HG03442 (cell line): ENCODE measurements around the gene TPK1.
"Not testable (repeated sequence)": the region's sequence is repeated elsewhere in the genome, so short reads cannot be mapped to it uniquely, and the experiment has no call there.

Experiments
- ATAC-seq: cut with Tn5 transposase; IDR thresholded peaks from one replicate; pipeline ENCODE4 v1.9.1; 2021; ENCODE audit warnings: mild to moderate bottlenecking, moderate library complexity; ENCODE audit not compliant: unreplicated experiment

The TPK1 gene

DNA sequence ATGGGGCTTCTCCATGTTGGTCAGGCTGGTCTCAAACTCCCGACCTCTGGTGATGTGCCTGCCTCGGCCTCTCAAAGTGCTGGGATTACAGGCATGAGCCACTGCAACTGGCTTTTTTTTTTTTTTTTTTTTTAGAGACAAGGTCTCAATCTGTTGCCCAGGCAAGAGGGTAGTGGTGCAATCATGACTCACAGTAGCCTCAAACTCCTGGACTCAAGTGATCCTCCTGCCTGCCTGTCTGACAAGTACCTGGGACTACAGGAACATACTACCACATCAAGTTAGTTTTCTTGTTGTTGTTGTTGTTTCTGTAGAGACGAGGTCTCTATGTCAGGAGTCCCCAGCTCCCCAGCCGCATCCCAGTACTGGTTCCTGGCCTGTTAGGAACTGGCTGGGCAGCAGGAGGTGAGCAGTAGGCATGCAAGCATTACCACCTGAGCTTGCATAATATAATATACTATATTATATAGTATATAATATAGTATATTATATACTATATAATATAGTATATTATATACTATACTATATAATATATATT lies 55.7 kb downstream of the TPK1 start:
- ATAC-seq, result no peak

DNA sequence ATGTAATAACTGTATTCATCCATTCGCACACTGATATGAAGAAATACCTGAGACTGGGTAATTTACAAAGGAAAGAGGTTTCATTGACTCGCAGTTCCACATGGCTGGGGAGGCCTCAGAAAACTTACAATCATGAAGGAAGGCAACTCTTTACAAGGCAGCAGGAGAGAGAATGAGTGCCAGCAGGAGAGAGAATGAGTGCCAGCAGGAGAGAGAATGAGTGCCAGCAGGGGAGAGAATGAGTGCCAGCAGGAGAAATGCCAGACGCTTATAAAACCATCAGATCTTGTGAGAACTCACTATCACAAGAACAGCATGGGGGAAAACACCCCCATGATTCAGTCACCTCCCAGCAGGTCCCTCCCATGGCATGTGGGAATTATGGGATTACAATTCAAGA lies 58.0 kb downstream of the TPK1 start:
- not testable (repeated sequence) for ATAC-seq

GRCh38 chr7:144777005-144777839 lies 58.6 kb downstream of the TPK1 start:
- no peak for ATAC-seq

DNA sequence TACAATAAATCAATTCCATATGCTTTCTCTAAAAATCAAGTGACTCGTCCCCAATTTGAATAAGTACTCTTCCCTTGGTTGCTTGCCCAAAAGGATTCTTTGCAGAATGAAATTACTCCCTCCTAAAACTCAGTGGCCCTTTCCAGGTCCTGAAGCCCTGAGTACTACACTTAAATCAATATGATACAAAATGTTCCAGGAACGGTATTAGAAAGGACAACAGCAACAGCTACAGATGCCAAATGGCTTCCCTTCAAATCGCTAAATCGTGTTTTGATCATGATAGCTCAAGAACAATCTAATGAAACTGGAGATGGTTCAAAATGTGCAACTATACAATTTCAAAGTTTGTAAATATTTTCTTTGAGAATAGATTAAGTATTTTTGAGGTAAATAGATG lies 59.4 kb downstream of the TPK1 start:
- no peak for ATAC-seq

GRCh38 chr7:144775749-144776148 lies 60.1 kb downstream of the TPK1 start:
- no peak for ATAC-seq

DNA sequence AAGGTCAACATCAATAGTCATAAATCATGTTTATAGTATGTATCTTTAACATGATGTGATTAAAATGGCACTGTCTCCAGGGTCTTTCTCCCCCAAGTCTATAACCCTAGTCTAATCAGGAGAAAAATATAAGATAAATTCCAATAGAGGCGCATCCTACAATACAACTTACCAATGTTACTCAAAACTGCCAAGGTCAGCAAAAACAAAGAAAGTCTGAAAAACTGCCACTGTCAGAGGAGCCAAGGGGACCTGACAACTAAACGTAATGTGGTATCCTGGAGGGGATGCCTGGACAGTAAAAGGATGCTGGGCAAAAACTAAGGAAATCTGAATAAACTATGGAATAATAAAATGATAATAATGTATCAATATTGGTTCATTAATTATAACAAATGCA lies 63.9 kb downstream of the TPK1 start:
- ATAC-seq, result no peak

DNA sequence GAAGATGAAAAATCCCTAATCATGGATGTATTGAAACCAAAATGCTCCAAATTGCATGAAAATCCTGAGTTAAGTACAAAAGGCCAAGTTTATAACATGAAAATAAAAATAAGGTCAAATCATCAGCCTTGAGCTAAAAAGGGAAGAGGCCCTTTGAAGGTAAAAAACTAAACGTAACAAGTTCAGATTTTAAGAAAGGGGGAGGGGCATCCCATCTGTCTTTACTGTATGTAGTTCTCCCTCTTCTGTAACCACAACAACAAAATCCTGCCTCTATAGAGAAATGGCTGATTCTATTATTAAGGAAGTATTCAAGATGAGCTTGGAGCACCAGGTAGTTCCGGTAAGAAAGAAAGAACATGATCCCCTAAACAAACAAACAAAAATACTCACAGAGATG lies 64.7 kb downstream of the TPK1 start:
- ATAC-seq, result no peak

GRCh38 chr7:144769352-144769751 lies 66.5 kb downstream of the TPK1 start:
- ATAC-seq, result no peak

GRCh38 chr7:144768633-144769032 lies 67.2 kb downstream of the TPK1 start:
- ATAC-seq, result no peak

DNA sequence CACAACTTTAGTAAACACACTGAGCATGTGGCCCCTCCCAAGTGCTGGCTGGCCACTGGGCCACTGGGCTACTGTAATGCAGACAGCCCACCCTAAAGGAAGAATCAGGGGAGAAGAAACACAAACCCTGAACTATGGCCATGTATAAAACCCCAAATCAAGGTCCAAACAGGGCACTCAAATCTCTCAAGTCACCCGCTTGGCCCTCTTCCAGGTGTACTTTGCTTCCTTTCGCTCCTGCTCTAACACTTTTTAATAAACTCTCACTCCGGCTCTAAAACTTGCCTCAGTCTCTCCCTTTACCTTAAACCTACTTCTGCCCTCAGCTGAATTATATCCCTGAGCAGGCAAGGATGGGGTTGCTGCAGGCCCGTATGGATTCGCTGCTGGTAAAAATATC lies 72.6 kb downstream of the TPK1 start:
- ATAC-seq, result no peak

GRCh38 chr7:144762853-144763252 lies 73.0 kb downstream of the TPK1 start:
- ATAC-seq, result no peak

DNA sequence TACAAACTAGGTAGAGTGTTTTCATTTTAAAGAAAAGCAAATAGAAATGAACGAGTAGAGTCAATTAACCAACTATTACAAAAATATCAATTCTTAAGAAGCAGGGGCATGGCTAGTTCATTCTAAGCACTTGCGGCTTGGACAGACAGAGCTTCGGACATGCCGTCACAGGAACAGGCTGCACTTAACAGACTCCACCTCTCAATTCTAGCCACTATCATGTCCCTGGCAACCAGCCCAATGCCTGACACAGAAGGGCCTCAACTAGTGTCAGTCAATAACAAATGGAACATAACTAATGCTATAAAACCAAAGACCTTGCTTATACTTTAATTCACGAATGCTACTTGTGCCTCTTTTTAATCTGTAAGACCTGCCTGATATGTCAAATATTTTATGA lies 74.4 kb downstream of the TPK1 start:
- no peak for ATAC-seq

- ATAC-seq, result no peak
Measured at GRCh38 chr7:144759653-144760052, 76.2 kb downstream of the TPK1 start.

- ATAC-seq, result no peak
Measured at GRCh38 chr7:144747936-144748335, 87.9 kb downstream of the TPK1 start.

GRCh38 chr7:144738708-144739314 lies 97.0 kb downstream of the TPK1 start:
- ATAC-seq, result peak; percentile 93

DNA sequence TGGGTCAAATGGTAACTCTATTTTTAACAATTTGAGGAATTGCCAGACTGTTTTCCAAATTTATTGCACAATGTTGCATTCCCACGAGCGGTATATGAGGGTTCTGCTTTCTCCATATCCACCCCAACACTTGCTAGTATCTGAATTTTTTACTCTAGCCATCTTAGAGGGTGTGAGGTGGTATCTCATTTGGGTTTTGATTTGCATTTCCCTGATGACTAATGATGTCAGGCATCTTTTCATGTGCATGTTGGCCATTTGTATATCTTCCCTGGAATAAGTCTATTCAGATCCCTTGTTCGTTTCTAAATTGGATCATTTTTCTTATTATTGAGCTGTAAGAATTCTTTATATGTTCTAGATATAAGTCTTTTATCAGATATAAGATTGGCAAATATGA lies 97.7 kb downstream of the TPK1 start:
- ATAC-seq, result no peak

DNA sequence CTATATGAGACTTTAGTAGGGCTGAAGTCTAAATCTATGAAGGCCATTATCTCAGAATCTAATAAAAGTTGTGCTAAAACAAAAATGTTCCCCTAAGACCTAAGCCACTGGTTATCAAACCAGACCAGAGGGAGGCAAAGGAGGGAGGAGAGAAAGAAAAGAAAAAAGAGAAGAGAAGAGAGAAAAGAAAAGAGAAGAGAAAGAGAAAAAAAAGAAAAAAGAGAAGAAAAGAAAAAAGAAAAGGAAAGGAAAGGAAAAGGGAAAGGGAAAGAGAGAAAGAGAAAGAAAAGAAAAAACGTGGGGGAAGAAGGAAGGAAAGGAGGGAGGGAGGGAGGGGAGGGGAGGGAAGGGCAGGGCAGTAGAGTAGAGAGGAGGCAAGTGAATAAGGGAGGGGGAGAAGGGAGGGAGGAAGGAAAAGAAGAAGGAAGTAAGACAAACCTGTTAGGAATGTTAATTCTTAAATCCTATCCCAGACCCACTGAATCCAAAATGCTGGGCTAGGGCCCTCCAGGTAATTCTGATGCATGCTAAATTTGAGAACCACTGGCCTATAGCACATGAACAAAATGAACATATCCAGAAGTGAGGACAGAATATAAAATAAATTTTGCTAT lies 98.9 kb downstream of the TPK1 start:
- no peak for ATAC-seq

DNA sequence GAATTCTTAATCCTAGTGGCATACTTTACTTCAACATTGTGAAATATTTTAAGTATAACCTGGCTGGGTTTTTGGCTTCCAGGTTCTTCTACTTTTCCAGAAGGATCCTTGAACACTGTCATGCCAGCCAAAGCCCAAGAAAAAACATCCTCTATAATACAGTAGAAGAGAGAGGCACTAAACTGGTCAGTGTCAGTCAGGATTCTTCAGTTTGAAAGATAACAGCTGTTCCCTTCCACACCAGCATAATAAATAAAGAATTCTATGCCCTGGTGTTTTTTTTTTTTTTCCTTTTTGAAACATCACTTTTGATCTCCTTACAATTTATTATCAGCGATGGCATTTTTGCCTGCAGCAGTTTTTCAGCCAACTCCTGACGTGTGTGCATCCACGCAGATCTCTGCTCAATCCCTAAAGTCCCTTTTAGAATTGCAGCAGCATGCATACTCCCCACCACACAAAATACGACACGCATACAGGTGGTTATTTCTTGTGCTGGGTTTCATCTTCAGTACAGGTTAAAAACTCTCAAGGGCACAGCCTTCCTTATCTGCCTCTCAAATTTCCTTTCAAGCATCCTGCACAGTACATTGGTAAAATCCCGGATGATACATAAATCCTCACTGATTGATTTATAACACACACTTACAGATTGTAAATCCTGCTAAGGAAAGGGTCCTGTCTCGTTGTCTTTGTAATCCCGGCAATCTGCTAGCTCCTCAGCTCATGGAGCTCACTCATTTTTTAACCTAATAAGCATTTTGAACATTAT lies 100.2 kb downstream of the TPK1 start:
- no peak for ATAC-seq

GRCh38 chr7:144731661-144732351 lies 104.0 kb downstream of the TPK1 start:
- ATAC-seq, result no peak

DNA sequence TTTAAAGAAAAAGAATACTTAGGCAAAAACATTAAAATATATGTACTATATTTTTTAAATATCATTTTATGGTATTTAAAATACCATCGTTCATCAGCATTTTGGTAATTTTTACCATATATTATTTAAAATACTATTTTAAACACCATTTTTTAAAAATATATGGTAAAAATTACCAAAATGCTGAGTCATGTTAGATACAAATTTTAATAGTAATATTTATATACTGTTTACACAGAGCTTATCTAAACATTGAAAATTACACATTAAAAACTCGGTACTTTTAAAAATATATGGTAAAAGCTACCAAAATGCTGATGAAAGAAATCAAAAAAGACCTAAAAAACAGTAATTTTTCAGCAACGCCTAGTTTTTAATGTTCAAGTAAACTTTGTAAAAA lies 105.6 kb downstream of the TPK1 start:
- no peak for ATAC-seq

DNA sequence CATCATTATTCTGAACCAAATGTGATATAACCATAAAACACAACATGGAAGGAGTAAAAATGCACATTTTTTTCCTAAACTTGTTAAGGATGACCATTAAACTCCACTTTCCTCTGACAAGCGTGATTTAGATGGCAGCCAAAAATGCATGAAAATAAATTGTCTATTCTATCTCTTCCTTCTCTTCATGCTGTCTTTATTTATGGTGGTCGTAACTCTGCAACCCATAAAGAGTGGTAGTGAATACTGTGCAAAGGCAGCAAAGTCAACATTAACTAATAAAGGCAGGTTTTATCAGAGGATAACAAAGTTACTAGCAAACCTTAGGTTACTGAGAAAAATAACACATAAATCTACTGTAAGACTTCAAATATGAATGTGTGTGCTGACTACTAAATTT lies 106.6 kb downstream of the TPK1 start:
- no peak for ATAC-seq
